Neutrophil (primary cell): ENCODE measurements around the gene INA.

Experiments used
- H3K27ac ChIP-seq: fragments of 200-600 bp; sonication (generic); 2 replicates; pipeline ENCODE4 v1.5.1; 2016; ENCODE audit warnings: mild to moderate bottlenecking, moderate library complexity
- H3K27me3 ChIP-seq: fragments of 200-600 bp; sonication (generic); 2 replicates; pipeline ENCODE4 v1.6.0; 2016; ENCODE audit warnings: mild to moderate bottlenecking
- H3K36me3 ChIP-seq: fragments of 200-600 bp; sonication (generic); 2 replicates; pipeline ENCODE4 v1.5.1; 2017
- H3K4me1 ChIP-seq, 2 experiments: fragments of 200-600 bp in 1 of 2; sonication (generic) in 1 of 2; 1 replicate in 1 of 2; 2 replicates in 1 of 2; pipeline versions ENCODE4 v1.5.1 to v1.6.1; 2013 to 2016; ENCODE audit warnings: low read depth in 1 of 2, low read length in 1 of 2, mild to moderate bottlenecking in 1 of 2, moderate library complexity in 1 of 2; ENCODE audit not compliant: control insufficient read depth in 1 of 2, insufficient read depth in 1 of 2
- H3K4me3 ChIP-seq, 2 experiments: fragments of 200-600 bp in 1 of 2; sonication (generic) in 1 of 2; 1 replicate in 1 of 2; 2 replicates in 1 of 2; pipeline ENCODE4 v1.5.1; 2013 to 2016; ENCODE audit warnings: low read depth in 1 of 2, low read length in 1 of 2, mild to moderate bottlenecking in 1 of 2, moderate library complexity in 1 of 2
- H3K9me3 ChIP-seq: fragments of 200-600 bp; sonication (generic); 2 replicates; pipeline ENCODE4 v1.5.1; 2016
- TF ChIP-seq, protein P1 (sequence below): fragments of 200-600 bp; sonication (generic); IDR thresholded peaks from 2 replicates; pipeline ENCODE4 v1.5.1; 2016; ENCODE audit warnings: antibody characterized with exemption

INA gene

DNA sequence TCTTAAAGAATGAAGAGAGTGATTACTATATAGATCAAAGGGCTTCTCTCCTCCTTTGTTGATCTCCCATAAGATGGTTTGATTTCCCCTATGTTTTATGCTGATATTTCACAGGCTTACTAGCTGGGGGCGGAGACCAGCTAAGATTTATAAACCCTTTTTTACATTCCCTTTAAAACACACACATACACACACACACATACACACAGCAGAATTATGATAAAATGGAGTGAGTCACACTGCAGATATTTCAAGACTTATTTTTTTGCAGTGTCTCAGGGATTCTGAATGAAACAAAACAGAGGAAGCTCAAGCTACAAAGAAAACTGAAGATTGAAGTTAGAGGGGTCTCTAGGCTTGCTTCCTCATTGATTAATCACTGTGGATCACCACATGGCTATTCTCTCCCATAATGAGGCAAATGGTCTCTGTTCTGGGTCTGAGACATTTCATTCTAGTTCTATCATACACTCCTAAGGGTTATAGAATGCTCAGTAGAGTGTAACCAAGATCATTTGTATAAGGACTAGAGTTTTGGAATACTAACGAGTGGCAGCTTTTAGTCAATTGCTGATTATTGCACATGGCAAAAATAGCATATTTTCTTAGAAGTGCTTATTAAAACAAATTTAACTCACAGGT, 18.6 kb downstream of the INA start:
- no peak overlapping the region for H3K27ac ChIP-seq
- TF ChIP-seq, protein P1, sequence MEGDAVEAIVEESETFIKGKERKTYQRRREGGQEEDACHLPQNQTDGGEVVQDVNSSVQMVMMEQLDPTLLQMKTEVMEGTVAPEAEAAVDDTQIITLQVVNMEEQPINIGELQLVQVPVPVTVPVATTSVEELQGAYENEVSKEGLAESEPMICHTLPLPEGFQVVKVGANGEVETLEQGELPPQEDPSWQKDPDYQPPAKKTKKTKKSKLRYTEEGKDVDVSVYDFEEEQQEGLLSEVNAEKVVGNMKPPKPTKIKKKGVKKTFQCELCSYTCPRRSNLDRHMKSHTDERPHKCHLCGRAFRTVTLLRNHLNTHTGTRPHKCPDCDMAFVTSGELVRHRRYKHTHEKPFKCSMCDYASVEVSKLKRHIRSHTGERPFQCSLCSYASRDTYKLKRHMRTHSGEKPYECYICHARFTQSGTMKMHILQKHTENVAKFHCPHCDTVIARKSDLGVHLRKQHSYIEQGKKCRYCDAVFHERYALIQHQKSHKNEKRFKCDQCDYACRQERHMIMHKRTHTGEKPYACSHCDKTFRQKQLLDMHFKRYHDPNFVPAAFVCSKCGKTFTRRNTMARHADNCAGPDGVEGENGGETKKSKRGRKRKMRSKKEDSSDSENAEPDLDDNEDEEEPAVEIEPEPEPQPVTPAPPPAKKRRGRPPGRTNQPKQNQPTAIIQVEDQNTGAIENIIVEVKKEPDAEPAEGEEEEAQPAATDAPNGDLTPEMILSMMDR: no peak
- no peak overlapping the region for H3K4me3 ChIP-seq
- H3K4me1 ChIP-seq: no peaks in the 10 kb centered on the region
- H3K36me3 ChIP-seq: no peaks in the 10 kb centered on the region
- H3K27me3 ChIP-seq: peaks cover 45% of the 10 kb centered on the region
- H3K9me3 ChIP-seq: no peaks in the 10 kb centered on the region

DNA sequence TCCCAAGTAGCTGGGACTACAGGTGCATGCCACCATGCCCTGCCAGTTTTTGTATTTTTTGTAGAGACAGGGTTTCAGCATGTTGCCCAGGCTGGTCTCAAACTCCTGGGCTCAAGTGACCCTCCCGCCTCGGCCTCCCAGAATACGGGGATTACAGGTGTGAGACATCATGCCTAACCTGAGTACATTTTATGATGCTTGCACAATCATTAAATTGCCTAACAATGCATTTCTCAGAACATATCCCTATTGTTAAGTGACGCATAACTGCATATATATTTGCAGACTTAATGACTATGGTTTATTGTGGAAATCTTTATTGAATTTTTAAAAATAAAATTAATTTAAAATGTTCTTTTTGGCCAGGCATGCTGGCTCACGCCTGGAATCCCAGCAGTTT, 30.7 kb downstream of the INA start:
- no peak overlapping the region for H3K4me3 ChIP-seq
- TF ChIP-seq, protein P1: no peak
- H3K4me1 ChIP-seq: no peaks in the 10 kb centered on the region
- H3K27me3 ChIP-seq: no peaks in the 10 kb centered on the region
- no peak overlapping the region for H3K27ac ChIP-seq
- H3K36me3 ChIP-seq: peaks cover 21% of the 10 kb centered on the region
- H3K9me3 ChIP-seq: no peaks in the 10 kb centered on the region

DNA sequence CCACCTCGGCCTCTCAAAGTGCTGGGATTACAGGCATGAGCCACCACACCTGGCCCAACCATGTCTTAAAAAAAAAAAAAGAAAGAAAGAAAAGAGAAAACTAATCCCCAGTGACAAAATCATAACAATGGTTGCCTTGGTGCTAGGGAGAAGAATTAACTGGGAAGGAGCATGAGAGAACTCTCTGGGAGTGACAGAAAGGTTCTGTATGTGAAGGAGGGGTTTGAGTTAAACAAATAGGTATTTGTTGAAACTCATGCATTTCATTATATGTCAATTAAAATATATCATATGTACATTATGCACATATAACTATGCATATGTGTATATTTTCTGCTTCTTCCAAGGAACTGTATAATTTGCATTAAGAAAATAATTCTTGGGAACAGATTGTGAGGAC, 33.3 kb downstream of the INA start:
- Histone ChIP-seq H3K27me3 (no peaks in the 10 kb centered on the region), H3K4me1 (no peaks in the 10 kb centered on the region), H3K9me3 (no peaks in the 10 kb centered on the region), H3K36me3 (peaks cover 24% of the 10 kb centered on the region), H3K27ac (no peak overlapping the region), H3K4me3 (no peak overlapping the region)
- TF ChIP-seq, protein P1: no peak

DNA sequence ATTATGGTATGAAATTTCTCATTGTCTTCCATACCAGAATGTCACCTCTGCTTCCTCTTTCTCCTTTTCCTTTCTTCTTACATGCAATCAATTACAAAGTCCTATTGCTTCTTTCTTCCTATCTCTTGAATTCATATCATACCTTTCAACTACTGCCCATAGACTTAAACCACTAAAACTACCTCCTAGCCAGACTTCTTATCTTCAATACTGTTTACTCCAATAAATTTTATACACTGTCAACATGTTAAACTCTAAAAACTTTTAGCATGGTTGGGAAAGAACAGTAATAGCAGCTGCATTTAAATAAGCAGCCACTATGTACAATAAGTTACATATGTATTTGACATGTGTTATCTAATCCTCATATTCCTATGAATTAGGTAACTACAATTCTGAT, 39.1 kb downstream of the INA start:
- H3K4me3 ChIP-seq: no peak overlapping the region
- H3K4me1 ChIP-seq: no peaks in the 10 kb centered on the region
- peaks cover 15% of the 10 kb centered on the region for H3K36me3 ChIP-seq
- TF ChIP-seq, protein P1: no peak
- no peaks in the 10 kb centered on the region for H3K9me3 ChIP-seq
- no peak overlapping the region for H3K27ac ChIP-seq
- H3K27me3 ChIP-seq: no peaks in the 10 kb centered on the region

DNA sequence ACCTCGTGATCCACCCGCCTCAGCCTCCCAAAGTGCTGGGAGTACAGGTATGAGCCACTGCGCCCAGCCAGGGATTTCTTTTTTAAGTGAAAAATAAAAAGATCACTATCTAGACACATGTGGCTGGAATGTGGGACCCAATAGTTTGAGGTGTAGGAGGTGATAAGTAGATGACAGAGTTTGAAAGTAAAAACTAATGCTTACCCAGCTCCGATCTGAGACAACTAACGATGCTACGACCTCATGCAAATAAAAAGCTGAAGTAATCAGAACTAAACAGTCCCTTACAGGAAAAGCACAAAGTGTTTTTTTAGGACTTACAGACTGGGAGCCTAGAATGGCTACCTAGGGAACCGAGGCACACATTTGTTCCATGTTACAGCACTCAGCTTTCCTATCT, 51.0 kb downstream of the INA start:
- no peaks in the 10 kb centered on the region for H3K27me3 ChIP-seq
- H3K4me3 ChIP-seq: no peak overlapping the region
- peaks cover 13% of the 10 kb centered on the region for H3K36me3 ChIP-seq
- H3K4me1 ChIP-seq: peaks cover 10 to 11% of the 10 kb centered on the region in 2 experiments
- no peak overlapping the region for H3K27ac ChIP-seq
- no peaks in the 10 kb centered on the region for H3K9me3 ChIP-seq
- TF ChIP-seq, protein P1: no peak
